NCI-H2029 (cell line): ENCODE results near the gene MIPOL1.
A peak's percentile ranks its signal among the peaks of the same experiment; 100 is the strongest.

Experiments used
- DNase-seq: peaks from one replicate; lab custom pipeline; 2025; lab: John Stamatoyannopoulos, UW

Gene MIPOL1

DNA sequence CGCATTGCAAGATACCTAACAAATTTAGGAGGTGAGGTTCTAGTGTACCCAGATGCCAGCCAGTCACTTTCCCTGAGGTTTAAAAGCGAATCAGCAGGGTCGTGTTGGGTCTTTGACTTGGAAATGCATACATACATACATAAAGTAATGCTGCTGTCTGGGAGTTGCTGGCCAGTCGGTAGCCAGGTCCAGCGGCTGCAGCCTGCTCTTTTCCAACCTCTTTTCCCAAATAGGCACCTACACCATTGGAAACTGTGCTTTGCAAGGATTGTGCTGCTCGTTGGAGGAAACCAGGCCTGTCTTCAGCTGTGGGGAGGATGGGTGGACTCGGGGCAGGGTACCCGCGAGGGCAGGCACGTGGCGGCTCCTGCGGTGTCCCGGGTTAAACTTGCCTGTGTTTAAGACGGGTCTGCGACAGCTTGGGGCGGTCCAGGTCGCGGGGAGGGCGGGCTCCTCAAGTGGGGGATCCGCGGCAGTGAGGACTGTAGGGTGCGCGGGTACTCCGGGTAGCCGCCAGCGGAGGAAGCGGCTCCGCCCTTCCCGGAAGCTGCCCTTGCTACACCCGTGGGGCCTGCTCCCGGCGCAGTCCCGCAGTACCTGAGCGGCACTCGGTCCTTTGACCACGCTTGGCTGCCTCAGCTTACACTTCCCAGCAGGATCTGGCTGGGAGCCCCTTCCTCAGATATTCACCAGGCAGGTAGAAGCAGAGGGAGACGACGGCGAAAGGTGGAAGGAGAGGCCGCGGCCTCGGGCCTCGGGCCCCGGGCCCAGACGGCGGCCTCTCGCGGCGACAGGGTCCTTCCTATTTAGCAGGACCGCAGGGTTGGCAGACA is 400.4 kb downstream of the MIPOL1 start:
- peak; percentile 79 for DNase-seq

DNA sequence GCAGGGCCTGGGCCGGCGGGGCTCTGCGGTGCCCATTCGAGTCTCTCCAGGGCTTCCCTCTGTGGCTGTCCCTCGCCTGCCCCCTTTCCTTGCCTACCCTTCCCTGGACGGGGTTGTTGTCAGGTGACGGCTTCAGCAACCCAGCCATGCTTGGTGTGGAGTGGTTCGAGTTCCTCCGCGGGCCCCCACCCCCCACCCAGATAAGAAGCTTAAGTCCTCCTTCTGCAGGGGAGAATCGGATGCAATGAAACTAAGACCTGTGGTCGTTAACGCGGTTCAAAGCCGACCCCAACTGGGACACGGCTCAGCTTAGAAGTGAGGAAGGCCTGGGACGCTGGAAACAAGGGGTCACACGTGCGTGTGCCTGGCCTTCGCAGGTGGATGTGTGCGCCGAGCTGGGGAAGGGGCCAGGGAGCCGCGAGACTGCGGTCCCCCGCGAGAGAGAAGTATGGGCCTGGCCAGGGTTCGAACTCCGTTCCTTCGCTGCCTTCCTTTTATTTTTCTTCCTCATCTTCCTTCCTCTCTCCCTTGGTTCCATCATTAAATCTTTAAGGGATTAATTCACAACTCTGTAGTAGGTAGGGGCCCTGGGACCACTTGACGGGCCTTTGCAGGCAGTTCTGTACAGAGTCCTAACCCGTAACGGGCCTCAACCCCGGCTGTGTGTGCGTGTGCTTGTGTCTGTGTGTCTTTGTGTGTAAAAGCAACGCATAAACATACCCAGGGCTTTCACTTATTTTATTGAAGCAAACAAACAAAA is 401.2 kb downstream of the MIPOL1 start:
- DNase-seq, result peak; percentile 60

DNA sequence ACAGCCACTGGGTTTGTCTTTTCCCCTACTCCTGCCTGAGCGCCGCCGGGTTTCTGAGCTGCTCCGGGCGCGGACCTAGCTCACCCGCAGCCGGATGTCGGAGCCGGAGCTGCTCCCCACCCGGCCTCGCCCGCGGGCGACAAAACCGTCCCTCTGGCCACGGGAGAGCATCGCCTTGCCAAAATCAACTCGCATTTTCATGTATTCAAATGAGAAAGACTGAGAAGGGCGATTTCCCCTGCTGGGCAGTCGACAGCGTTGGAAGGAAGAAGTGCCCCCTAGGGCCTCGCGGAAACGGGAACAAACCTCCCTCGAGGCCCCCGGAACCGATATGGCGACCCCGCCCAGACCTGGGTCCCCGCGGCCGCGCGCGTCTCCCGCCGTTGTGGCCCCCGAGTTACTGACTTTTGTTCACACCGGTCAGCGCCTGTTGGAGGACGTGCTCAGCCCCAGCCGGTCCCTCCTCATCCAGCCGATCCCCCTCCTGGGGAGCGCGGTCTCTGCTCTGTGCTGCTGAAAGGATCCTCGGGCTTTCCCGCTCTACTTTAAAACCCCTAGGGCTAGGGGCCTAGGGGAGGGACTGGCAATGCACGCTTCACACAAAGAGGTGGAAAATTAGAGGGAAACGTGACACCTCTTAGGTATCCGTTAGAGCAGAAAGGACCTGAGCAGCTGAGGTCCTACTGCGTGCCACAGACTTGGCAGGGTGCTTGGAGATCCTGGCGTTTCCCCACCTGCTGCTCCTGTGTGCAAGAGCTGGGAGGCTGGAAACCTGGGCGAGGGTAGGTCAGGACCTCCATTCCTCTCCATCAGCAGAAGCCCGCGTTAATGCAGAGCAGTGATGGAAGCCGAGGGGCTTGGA is 402.0 kb downstream of the MIPOL1 start:
- DNase-seq, result peak; percentile 47

GRCh38 chr14:37600880-37601741 is 403.4 kb downstream of the MIPOL1 start:
- DNase-seq, result no peak

DNA sequence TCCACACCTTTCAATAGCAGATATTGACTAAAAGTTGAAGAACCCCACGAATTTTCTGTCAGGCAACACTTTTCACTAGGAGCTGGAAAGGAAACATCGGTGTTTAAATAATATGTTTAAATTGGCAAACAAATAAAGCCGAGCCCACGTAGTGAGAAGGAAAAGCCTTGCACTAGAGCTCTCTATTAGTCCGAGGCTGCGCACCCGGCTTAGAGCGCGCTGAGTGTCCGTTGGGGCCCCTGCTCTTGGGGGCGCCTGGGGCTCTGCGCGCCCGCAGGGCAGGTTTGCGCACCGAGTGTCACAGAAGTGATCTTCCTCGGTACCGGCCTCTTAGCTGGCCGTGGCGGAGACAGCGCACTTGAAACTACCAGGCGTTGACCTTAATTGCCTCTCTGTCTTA is 404.1 kb downstream of the MIPOL1 start:
- DNase-seq, result no peak
